A549 (cell line): ENCODE measurements around the gene COL2A1. TPM values are rescaled to one million over a fixed set of nuclear protein-coding genes. Genes with fewer than 3 reads are reported as not detected.

Source experiments
- ATAC-seq, 2 experiments: fragments of 200-7000 bp in 1 of 2; fragments of >200 bp in 1 of 2; cut with Nextera tagmentation in 1 of 2; cut with Tn5 transposase in 1 of 2; 3 replicates each; pipeline versions ENCODE4 v1.8.0 to v1.9.1; 2018 to 2020; ENCODE audit warnings: mild to moderate bottlenecking in 1 of 2, moderate library complexity in 1 of 2
- CTCF ChIA-PET: fragments of 300-600 bp; sonication (Branson Sonifier 250); formaldehyde crosslinking; extraction: SDS; loops from one replicate; lab custom pipeline; 2021; ENCODE audit warnings: antibody characterized with exemption, inconsistent platforms; lab: Yijun Ruan, JAX
- POLR2A ChIA-PET: fragments of 350-600 bp; formaldehyde crosslinking; extraction: SDS; loops from one replicate; lab custom pipeline; 2021; ENCODE audit warnings: antibody characterized with exemption, inconsistent platforms; lab: Yijun Ruan, JAX
- DNase-seq, 2 experiments: peaks; one replicate each; pipeline versions ENCODE4 v3.0.0 to v3.0.0-alpha.2; 2011 to 2016; ENCODE audit warnings: low read depth in 1 of 2, low spot score in 1 of 2
- FAIRE-seq: peaks from 2 replicates; lab custom pipeline; 2011; peaks lifted over from hg19 to GRCh38; lab: Jason Lieb, UNC
- H3K27ac ChIP-seq, 2 experiments: fragments of >200 bp; sonication (Bioruptor Twin); formaldehyde crosslinking; 3 replicates each; pipeline ENCODE4 v1.5.1; 2016 to 2017
- H3K4me1 ChIP-seq: fragments of >200 bp; sonication (Bioruptor Twin); formaldehyde crosslinking; 3 replicates; pipeline ENCODE4 v1.6.1; 2016
- H3K4me2 ChIP-seq: fragments of >200 bp; sonication (Bioruptor Twin); formaldehyde crosslinking; 3 replicates; pipeline ENCODE4 v1.6.1; 2016
- H3K4me3 ChIP-seq: fragments of >200 bp; sonication (Bioruptor Twin); formaldehyde crosslinking; 3 replicates; pipeline ENCODE4 v1.5.1; 2016
- H3K9me3 ChIP-seq: fragments of >200 bp; sonication (Bioruptor Twin); formaldehyde crosslinking; 3 replicates; pipeline ENCODE4 v1.6.1; 2016
- ATOH8 ChIP-seq: fragments of 250-450 bp; sonication (Bioruptor Pico); IDR thresholded peaks from 2 replicates; pipeline ENCODE4 v1.5.0; 2020; ENCODE audit warnings: low read depth, mild to moderate bottlenecking, moderate library complexity
- CEBPB ChIP-seq, 2 experiments: fragments of >200 bp in 1 of 2; sonication (Bioruptor Twin) in 1 of 2; formaldehyde crosslinking in 1 of 2; IDR thresholded peaks; 2 replicates each; pipeline ENCODE4 v1.6.1; 2012 to 2016
- CTCF ChIP-seq: fragments of >200 bp; sonication (Bioruptor Twin); formaldehyde crosslinking; IDR thresholded peaks from 3 replicates; pipeline ENCODE4 v1.5.1; 2016
- EHMT2 ChIP-seq: fragments of 200-600 bp; sonication (generic); IDR thresholded peaks from 2 replicates; pipeline ENCODE4 v1.6.1; 2016; ENCODE audit warnings: antibody characterized with exemption, low read depth, mild to moderate bottlenecking, moderate library complexity
- ELK1 ChIP-seq: fragments of 150-350 bp; IDR thresholded peaks from 2 replicates; pipeline ENCODE4 v1.6.1; 2014; ENCODE audit warnings: low read depth, mild to moderate bottlenecking, low read length
- FOSB ChIP-seq: fragments of 250-450 bp; sonication (Bioruptor Pico); IDR thresholded peaks from 2 replicates; pipeline ENCODE4 v1.5.0; 2020; ENCODE audit warnings: mild to moderate bottlenecking, moderate library complexity
- HOXB13 ChIP-seq: fragments of 250-450 bp; sonication (Bioruptor Pico); IDR thresholded peaks from 2 replicates; pipeline ENCODE4 v1.5.0; 2020; ENCODE audit warnings: low read depth, mild to moderate bottlenecking, moderate library complexity
- HOXB5 ChIP-seq: fragments of 250-450 bp; sonication (Bioruptor Pico); IDR thresholded peaks from 2 replicates; pipeline ENCODE4 v1.5.0; 2020; ENCODE audit warnings: mild to moderate bottlenecking, moderate library complexity
- JUN ChIP-seq, 2 experiments: fragments of >200 bp; sonication (Bioruptor Twin); formaldehyde crosslinking; IDR thresholded peaks; 2 replicates in 1 of 2; 3 replicates in 1 of 2; pipeline ENCODE4 v1.6.1; 2016 to 2017
- MAFK ChIP-seq: fragments of 450-650 bp; IDR thresholded peaks from 2 replicates; pipeline ENCODE4 v1.6.1; 2014; ENCODE audit not compliant: partially characterized antibody
- MAX ChIP-seq: IDR thresholded peaks from 2 replicates; pipeline ENCODE4 v1.6.1; 2012
- MAZ ChIP-seq: fragments of 150-350 bp; IDR thresholded peaks from 2 replicates; pipeline ENCODE4 v1.6.1; 2014; ENCODE audit warnings: antibody characterized with exemption, low read depth, low read length, borderline replicate concordance
- NPAS2 ChIP-seq: fragments of 250-450 bp; sonication (Bioruptor Pico); IDR thresholded peaks from 2 replicates; pipeline ENCODE4 v1.8.0; 2022; ENCODE audit warnings: mild to moderate bottlenecking, moderate library complexity, borderline replicate concordance
- NR3C1 ChIP-seq: fragments of >200 bp; sonication (Bioruptor Twin); formaldehyde crosslinking; IDR thresholded peaks from 3 replicates; pipeline ENCODE4 v1.6.1; 2017
- PHF8 ChIP-seq: fragments of 200-600 bp; sonication (generic); IDR thresholded peaks from 2 replicates; pipeline ENCODE4 v1.6.1; 2016; ENCODE audit warnings: low read depth, mild to moderate bottlenecking, antibody characterized with exemption, moderate library complexity, borderline replicate concordance
- RAD21 ChIP-seq, 2 experiments: fragments of >200 bp in 1 of 2; sonication (Bioruptor Twin) in 1 of 2; formaldehyde crosslinking in 1 of 2; IDR thresholded peaks in 1 of 2; conservative IDR thresholded peaks in 1 of 2; 2 replicates in 1 of 2; 3 replicates in 1 of 2; pipeline ENCODE4 v1.6.1; 2012 to 2018; ENCODE audit warnings: inconsistent platforms in 1 of 2
- RNF2 ChIP-seq: fragments of 200-600 bp; sonication (generic); IDR thresholded peaks from 2 replicates; pipeline ENCODE4 v1.6.1; 2016; ENCODE audit warnings: low read depth, mild to moderate bottlenecking, antibody characterized with exemption, moderate library complexity, borderline replicate concordance
- SREBF2 ChIP-seq: fragments of 450-650 bp; IDR thresholded peaks from 2 replicates; pipeline ENCODE4 v1.6.1; 2014; ENCODE audit warnings: mild to moderate bottlenecking, moderate library complexity
- USF2 ChIP-seq: fragments of 450-650 bp; IDR thresholded peaks from 2 replicates; pipeline ENCODE4 v1.6.1; 2014; ENCODE audit warnings: antibody characterized with exemption
- ZFP36 ChIP-seq: fragments of 450-650 bp; IDR thresholded peaks from 2 replicates; pipeline ENCODE4 v1.6.1; 2014; ENCODE audit warnings: borderline replicate concordance; ENCODE audit not compliant: partially characterized antibody
- ZSCAN20 ChIP-seq: fragments of 250-450 bp; sonication (Bioruptor Pico); IDR thresholded peaks from 2 replicates; pipeline ENCODE4 v1.8.0; 2022; ENCODE audit warnings: mild to moderate bottlenecking, moderate library complexity
- WGBS: methylation state at CpG from one replicate; pipeline ENCODE4 v1.1.6; 2017; ENCODE audit errors: missing lambda C conversion rate; 5-methylcytosine and 5-hydroxymethylcytosine counted together
- polyA plus RNA-seq, 4 experiments: library from polyadenylated mRNA; depleted of rRNA in 3 of 4; stranded (reverse); fragments of >200 nt; fragmentation: RNase III in 1 of 4; extraction: RNeasy Plus Mini Kit Qiagen cat#74134 plus additional on column Dnase treatment in 1 of 4; gene quantifications; 2 replicates in 3 of 4; 3 replicates in 1 of 4; pipeline ENCODE4 v1.2.3, GENCODE V29; 2011 to 2017

Gene COL2A1
- polyA plus RNA-seq, 2 of the 4 experiments (the other 2 are of a cell fraction): 0.01 TPM; not detected in 1

- ChIA-PET POLR2A (no interaction called here), CTCF (no interaction called here)
- FAIRE-seq (no peak), ATAC-seq (no peak), DNase-seq (no peak)
- no peak overlapping the region for H3K4me3 ChIP-seq
- 37% methylated on average over 8 of the region's 8 CpGs for WGBS
- H3K9me3 ChIP-seq: no peaks in the 10 kb centered on the region
- no peaks in the 10 kb centered on the region for H3K4me1 ChIP-seq
- TF ChIP-seq USF2: no peak
- no peak for TF ChIP-seq EHMT2
- no peak for TF ChIP-seq NPAS2 (CRISPR knock-in tag)
- TF ChIP-seq PHF8: no peak
- TF ChIP-seq RAD21 (conservative IDR thresholded peaks at IDR 0.05 in 1 of 2, IDR thresholded peaks at IDR 0.05 in 1 of 2): no peak
- no peak for TF ChIP-seq ZSCAN20
- TF ChIP-seq ELK1: no peak
- TF ChIP-seq ZFP36: no peak
- no peak for TF ChIP-seq NR3C1
- no peak for TF ChIP-seq RNF2
- no peak for TF ChIP-seq CEBPB (IDR thresholded peaks at IDR 0.05)
- no peak for TF ChIP-seq MAZ
- TF ChIP-seq HOXB13 (CRISPR knock-in tag): no peak
- TF ChIP-seq CTCF: no peak
- TF ChIP-seq MAX: no peak
- H3K27ac ChIP-seq: no peak overlapping the region
- no peak overlapping the region for H3K4me2 ChIP-seq
Measured at GRCh38 chr12:47986291-47986660, 18.0 kb downstream of the COL2A1 start.

- Histone ChIP-seq H3K27ac (no peak overlapping the region), H3K4me1 (no peaks in the 10 kb centered on the region), H3K4me2 (no peak overlapping the region), H3K9me3 (no peaks in the 10 kb centered on the region), H3K4me3 (no peak overlapping the region)
- ATAC-seq: no peak
- DNase-seq: no peak
- no peak for FAIRE-seq
- POLR2A ChIA-PET: no interaction called here
- WGBS: 77% methylated on average over 12 of the region's 16 CpGs
- no peak for TF ChIP-seq HOXB5 (CRISPR knock-in tag)
- TF ChIP-seq, all 56 proteins: peak for 0
- CTCF ChIA-PET: interaction anchor here (1.0 kb wide), 1 partner anchor 17 kb away, joined by 3 read pairs; no protein-coding TSS in a partner anchor
Measured at GRCh38 chr12:47985596-47986290, 18.5 kb downstream of the COL2A1 start.

- ATAC-seq: no peak
- FAIRE-seq: no peak
- POLR2A ChIA-PET: no interaction called here
- no peaks in the 10 kb centered on the region for H3K9me3 ChIP-seq
- no peaks in the 10 kb centered on the region for H3K4me1 ChIP-seq
- no peak for DNase-seq
- no peak overlapping the region for H3K4me2 ChIP-seq
- H3K27ac ChIP-seq: no peak overlapping the region
- TF ChIP-seq HOXB5 (CRISPR knock-in tag): no peak
- TF ChIP-seq HOXB13 (CRISPR knock-in tag): no peak
- no peak for TF ChIP-seq FOSB
- TF ChIP-seq MAX: no peak
- TF ChIP-seq PHF8: no peak
- TF ChIP-seq SREBF2: no peak
- no peak for TF ChIP-seq RNF2
- no peak for TF ChIP-seq JUN (IDR thresholded peaks at IDR 0.05)
- TF ChIP-seq ATOH8 (CRISPR knock-in tag): no peak
- no peak for TF ChIP-seq MAFK
- TF ChIP-seq EHMT2: no peak
- TF ChIP-seq, all 56 proteins: peak for 0
- H3K4me3 ChIP-seq: no peak overlapping the region
- CTCF ChIA-PET: interaction anchor here (0.6 to 1.0 kb wide), 2 partner anchors 15 to 21 kb away, joined by 3 read pairs; partner anchors contain the start of gene TMEM106C
- 54% methylated on average over 7 of the region's 8 CpGs for WGBS
Measured at GRCh38 chr12:47984331-47984801, 19.9 kb downstream of the COL2A1 start.
